Loucy (cell line): Measurements from ENCODE around the gene XRCC2.

Experiments used
- CTCF ChIP-seq: fragments of 200-600 bp; sonication (generic); conservative IDR thresholded peaks from 2 replicates; pipeline ENCODE4 v1.5.1; 2014; ENCODE audit warnings: mild to moderate bottlenecking, antibody characterized with exemption, low read length
- EZH2phosphoT487 ChIP-seq: fragments of 200-600 bp; IDR thresholded peaks from 2 replicates; pipeline ENCODE4 v1.6.1; 2018; ENCODE audit warnings: antibody characterized with exemption, mild to moderate bottlenecking, moderate library complexity, borderline replicate concordance

GRCh38 chr7:152643979-152644559, 31.9 kb downstream of the XRCC2 start:
- no peak for TF ChIP-seq CTCF
- no peak for TF ChIP-seq EZH2phosphoT487
